ENCODE measurements around the gene PLEKHA1. TPM values are rescaled to one million over a fixed set of nuclear protein-coding genes. Genes with fewer than 3 reads are reported as not detected.
A peak's percentile ranks its signal among the peaks of the same experiment; 100 is the strongest.

The PLEKHA1 gene
- total RNA-seq, 1 donor from 2014 or later: 44.3 TPM

DNA sequence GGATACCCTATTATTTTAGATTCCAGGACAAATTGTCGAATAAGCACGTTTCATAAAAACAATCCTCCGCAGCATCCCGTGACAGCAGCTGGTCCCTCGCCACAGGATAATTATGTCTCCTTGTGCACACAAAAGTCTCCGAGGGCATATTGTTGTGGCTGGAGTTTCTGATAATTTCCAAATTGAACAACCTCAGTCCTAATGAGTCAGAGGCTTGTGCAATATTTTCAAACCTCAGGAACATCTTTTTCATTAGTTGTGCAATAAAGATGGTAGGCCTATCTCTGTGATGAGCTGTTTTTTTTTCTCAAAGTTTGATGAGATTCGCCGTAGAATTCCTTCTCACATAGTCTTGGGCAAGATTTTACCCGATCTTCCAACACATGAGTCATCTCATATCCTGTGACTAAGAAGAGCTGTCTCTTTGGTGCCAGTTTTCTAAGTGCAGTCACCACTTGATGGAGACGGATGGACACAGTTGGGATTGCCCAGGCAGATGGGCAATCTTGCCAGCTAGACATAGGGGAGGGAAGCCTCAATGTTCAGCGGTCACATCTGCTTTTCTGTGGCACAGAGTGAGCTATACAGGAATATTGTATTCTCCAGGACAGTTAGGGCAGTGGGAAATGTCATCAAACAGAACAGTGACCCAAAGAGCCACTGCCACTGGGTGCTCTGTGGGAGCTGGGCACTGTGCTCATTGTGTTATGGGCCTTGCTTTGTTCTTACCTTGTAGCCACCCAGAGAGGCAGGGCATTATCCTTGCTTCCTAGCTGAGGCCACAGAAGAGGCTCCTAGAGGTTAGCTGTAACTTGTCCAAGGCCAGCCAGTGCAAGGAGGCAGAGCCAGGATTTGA is 94.6 kb downstream of the PLEKHA1 start:
- no peaks in the 10 kb centered on the region for H3K9me3 Mint-ChIP-seq (ENCODE audit: low read depth)
- H3K4me1 Mint-ChIP-seq (ENCODE audit: low read depth): no peaks in the 10 kb centered on the region
- no peaks in the 10 kb centered on the region for H3K36me3 Mint-ChIP-seq (ENCODE audit: insufficient read depth)
- peaks cover 70% of the 10 kb centered on the region for H3K27me3 Mint-ChIP-seq
- no peak overlapping the region for H3K4me3 Mint-ChIP-seq (ENCODE audit: low read depth)
- no peak for DNase-seq (ENCODE audit: low spot score, unreplicated experiment)
- TF ChIP-seq, protein P1, sequence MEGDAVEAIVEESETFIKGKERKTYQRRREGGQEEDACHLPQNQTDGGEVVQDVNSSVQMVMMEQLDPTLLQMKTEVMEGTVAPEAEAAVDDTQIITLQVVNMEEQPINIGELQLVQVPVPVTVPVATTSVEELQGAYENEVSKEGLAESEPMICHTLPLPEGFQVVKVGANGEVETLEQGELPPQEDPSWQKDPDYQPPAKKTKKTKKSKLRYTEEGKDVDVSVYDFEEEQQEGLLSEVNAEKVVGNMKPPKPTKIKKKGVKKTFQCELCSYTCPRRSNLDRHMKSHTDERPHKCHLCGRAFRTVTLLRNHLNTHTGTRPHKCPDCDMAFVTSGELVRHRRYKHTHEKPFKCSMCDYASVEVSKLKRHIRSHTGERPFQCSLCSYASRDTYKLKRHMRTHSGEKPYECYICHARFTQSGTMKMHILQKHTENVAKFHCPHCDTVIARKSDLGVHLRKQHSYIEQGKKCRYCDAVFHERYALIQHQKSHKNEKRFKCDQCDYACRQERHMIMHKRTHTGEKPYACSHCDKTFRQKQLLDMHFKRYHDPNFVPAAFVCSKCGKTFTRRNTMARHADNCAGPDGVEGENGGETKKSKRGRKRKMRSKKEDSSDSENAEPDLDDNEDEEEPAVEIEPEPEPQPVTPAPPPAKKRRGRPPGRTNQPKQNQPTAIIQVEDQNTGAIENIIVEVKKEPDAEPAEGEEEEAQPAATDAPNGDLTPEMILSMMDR (IDR thresholded peaks at IDR 0.05; ENCODE audit: unreplicated experiment): no peak
- H3K27ac Mint-ChIP-seq: no peak overlapping the region

DNA sequence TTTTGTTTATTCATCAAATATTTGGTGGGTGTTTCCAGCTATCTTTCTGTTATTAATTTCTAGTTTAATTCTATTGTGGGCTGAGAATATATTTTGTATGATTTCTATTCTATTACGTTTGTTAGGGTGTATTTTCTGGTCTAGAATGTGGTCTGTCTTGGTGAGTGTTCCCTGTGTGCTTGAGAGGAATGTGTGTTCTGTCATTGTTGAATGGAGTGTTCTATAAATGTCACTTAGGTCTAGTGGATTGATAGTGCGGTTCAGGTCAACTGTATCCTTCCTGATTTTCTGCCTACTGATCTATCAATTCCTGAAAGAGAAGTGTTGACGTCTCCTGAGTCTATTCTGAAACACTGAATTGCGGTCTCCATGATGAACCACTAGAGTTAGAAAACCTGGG is 95.3 kb downstream of the PLEKHA1 start:
- Mint-ChIP-seq H3K4me1 (ENCODE audit: low read depth) (peaks cover 3% of the 10 kb centered on the region), H3K36me3 (ENCODE audit: insufficient read depth) (no peaks in the 10 kb centered on the region), H3K4me3 (ENCODE audit: low read depth) (no peak overlapping the region), H3K27me3 (peaks cover 69% of the 10 kb centered on the region), H3K27ac (no peak overlapping the region), H3K9me3 (ENCODE audit: low read depth) (no peaks in the 10 kb centered on the region)
- DNase-seq (ENCODE audit: low spot score, unreplicated experiment): no peak
- TF ChIP-seq, protein P1 (IDR thresholded peaks at IDR 0.05; ENCODE audit: unreplicated experiment): no peak

DNA sequence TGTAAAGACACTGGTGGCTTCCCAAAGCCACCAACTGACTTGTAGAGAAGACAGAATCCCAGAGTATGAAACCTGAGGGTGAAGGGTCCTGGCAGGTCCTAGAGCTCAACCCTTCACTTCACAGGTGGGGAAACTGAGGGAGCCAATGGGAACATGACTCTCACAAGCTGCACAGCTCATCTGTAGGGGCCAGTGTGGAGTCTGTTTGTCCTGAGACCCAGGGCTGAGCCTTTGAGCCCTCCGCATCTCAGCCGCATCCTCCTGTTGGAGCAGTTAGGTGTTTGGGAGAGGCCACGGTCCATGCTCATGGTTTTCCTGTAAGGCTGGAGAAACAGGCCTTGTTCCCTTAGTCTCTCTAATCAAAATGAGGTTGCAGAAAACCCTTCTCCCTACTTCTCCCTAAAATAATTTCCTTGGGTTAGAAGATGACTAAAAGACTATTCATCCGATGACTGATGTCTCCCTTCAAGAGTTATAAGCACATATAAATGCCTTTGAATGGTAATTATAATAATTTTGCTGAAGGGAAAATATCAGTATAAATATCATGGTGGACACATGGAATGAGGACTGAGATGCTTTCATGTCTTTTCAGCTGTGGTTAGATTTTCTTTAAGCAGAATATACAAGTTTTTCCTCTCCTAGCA is 97.1 kb downstream of the PLEKHA1 start:
- no peaks in the 10 kb centered on the region for H3K36me3 Mint-ChIP-seq (ENCODE audit: insufficient read depth)
- H3K27ac Mint-ChIP-seq: no peak overlapping the region
- TF ChIP-seq, protein P1 (IDR thresholded peaks at IDR 0.05; ENCODE audit: unreplicated experiment): no peak
- no peak for DNase-seq (ENCODE audit: low spot score, unreplicated experiment)
- H3K4me1 Mint-ChIP-seq (ENCODE audit: low read depth): peaks cover 15% of the 10 kb centered on the region
- peaks cover 51% of the 10 kb centered on the region for H3K27me3 Mint-ChIP-seq
- no peaks in the 10 kb centered on the region for H3K9me3 Mint-ChIP-seq (ENCODE audit: low read depth)
- H3K4me3 Mint-ChIP-seq (ENCODE audit: low read depth): no peak overlapping the region

DNA sequence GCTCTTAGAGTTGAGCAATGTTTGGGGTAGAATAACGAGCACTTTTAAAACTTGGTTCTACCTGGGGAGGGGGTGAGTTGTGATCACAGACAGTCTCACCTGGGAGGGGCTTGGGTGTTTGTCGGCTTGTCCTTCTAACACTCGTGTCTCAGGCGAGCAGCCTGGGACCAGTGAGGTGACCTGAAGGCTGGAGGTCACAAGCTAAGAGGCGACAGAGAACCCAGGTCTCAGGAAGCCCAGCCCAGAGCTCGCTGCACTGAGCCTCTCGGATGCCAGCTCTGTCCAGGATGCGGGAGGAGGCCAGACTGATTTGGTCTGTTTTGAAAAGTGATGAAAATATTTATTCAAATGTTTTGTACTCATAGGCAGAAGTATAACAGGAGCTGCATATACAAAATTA is 98.6 kb downstream of the PLEKHA1 start:
- Mint-ChIP-seq H3K27me3 (peaks cover 37% of the 10 kb centered on the region), H3K4me3 (ENCODE audit: low read depth) (no peak overlapping the region), H3K36me3 (ENCODE audit: insufficient read depth) (no peaks in the 10 kb centered on the region), H3K27ac (no peak overlapping the region), H3K4me1 (ENCODE audit: low read depth) (peaks cover 15% of the 10 kb centered on the region), H3K9me3 (ENCODE audit: low read depth) (no peaks in the 10 kb centered on the region)
- TF ChIP-seq, protein P1 (IDR thresholded peaks at IDR 0.05; ENCODE audit: unreplicated experiment): no peak
- no peak for DNase-seq (ENCODE audit: low spot score, unreplicated experiment)

DNA sequence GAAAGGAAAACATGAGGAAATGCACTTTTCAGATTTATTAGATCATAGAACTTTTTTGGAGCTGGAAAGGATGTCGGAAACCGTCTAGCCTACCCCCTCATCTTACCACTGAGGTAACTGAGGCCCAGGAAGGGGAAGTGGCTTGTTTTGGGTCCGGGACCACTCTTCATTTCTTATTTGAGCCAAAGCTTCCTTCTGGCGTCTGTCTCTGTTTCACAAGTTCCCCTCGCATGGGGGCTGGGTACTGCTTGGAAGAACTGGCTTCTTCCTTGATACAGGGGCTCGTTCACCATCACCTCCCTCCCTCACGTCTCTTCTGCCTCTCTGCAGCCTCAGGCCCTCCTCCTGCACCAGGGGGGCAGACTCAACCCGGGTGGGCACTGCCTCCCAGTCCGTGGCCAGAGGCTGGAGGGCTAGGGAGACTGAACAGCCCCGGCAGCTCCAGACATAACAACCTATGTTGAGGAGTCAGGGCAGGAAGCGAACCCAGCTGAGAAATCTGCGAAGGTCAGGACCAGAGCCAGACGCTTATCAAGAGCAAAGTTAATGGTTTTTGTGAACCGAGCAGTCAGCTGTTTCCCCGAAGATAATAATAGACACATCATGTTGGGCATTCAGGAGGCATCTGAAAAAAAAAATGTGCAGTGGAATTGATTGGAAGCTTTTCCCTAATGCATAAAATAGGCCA is 99.8 kb downstream of the PLEKHA1 start:
- H3K9me3 Mint-ChIP-seq (ENCODE audit: low read depth): no peaks in the 10 kb centered on the region
- no peak for DNase-seq (ENCODE audit: low spot score, unreplicated experiment)
- H3K4me3 Mint-ChIP-seq (ENCODE audit: low read depth): no peak overlapping the region
- H3K36me3 Mint-ChIP-seq (ENCODE audit: insufficient read depth): no peaks in the 10 kb centered on the region
- TF ChIP-seq, protein P1 (IDR thresholded peaks at IDR 0.05; ENCODE audit: unreplicated experiment): no peak
- H3K27me3 Mint-ChIP-seq: peaks cover 31% of the 10 kb centered on the region
- peaks cover 15% of the 10 kb centered on the region for H3K4me1 Mint-ChIP-seq (ENCODE audit: low read depth)
- peak overlapping the region; percentile 80 for H3K27ac Mint-ChIP-seq

All from progenitor cell of endocrine pancreas (in vitro differentiated cells).